GM19395 (cell line): ENCODE data around the gene TMPRSS15.

Experiments
- ATAC-seq: cut with Tn5 transposase; IDR thresholded peaks from one replicate; pipeline ENCODE4 v1.9.1; 2021; ENCODE audit warnings: mild to moderate bottlenecking, moderate library complexity; ENCODE audit not compliant: unreplicated experiment

TMPRSS15 gene

GRCh38 chr21:18350216-18350615, 53.4 kb downstream of the TMPRSS15 start:
- no peak for ATAC-seq

DNA sequence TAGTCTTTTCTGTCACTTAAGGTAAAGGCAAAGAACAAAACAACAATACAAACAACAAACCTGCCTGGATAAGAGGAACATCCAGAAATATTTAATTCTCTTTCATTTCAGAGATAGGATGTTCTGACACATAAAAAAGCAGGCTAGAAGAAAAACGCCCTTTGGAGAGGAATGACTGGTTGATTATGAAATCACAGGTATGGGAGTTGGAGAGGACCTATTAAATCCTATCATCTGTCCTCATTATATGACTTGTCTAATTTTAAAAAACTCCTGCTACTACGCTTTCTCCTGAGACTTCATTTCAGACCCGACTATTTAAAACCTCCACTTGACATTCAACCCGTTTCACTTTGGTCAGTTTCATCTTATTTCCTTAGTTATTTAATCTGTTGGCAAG, 54.1 kb downstream of the TMPRSS15 start:
- no peak for ATAC-seq

DNA sequence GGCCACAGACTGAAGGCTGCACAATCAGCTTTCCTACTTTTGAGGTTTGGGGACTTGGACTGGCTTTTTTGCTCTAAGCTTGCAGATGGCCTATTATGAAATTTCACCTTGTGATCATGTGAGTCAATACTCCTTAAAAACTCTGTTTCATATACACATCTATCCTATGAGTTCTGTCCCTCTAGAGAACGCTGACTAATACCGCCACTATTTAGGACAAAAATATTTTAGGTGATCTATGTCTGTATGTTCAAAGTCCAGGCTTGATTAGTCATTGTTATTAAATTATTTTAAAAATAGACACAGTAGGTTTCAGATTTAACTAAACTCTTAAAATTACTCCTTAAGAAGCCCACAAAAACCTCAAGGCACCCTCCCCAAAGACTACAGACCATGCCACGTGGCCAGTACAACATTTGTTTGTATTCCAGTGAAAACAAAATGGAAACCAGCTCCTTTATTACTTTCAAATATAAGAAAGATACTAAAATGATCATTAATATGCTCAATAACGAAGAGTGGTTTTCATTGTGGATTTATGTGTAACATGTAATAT, 63.1 kb downstream of the TMPRSS15 start:
- no peak for ATAC-seq

DNA sequence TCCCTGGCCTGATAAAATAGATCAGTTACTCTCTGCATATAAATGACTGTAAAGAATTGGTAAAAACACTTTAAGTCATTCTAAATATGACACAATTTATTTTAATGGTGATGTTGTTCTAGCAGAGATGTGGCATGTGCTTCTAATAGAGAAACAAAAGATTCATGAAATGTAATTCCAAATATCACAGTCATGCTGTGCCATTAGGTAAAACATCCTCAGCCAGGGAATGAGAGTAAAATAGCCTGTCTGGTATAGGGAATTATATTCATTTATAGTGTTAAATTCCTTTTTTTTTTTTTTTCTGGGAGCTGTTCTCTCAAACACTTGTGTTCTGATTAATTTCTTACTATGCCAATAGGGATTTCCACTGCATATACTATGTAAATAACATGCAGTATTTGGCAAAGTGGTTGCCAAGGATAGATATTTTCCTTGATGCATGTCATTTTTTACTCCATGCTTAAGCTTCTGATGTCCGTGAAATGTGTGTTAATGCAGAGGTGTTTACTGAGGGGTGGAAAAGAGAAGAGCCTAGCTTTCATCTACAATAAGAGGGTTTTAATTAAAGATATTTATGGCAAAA, 67.8 kb downstream of the TMPRSS15 start:
- no peak for ATAC-seq

GRCh38 chr21:18334066-18334465, 69.5 kb downstream of the TMPRSS15 start:
- ATAC-seq = no peak

DNA sequence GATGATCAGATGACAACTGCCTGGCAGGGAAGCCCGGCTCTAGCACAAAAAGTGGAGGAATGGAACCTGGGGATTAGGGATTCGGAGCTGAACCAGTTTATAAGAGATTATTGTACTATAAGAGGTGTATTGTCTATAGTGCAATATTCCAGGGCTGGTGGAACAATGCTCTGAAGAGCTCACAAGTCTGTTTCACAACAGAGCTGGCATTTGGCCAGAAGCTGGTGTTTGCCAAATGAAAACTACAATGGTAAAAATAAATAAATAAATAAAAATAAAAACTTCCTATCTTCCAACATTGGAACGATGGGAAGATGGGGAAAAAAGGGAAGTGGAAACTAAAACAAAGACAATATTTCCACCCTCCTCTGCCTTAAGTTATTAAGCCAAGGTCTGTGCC, 85.4 kb downstream of the TMPRSS15 start:
- no peak for ATAC-seq

- ATAC-seq = no peak
These were observed 105.4 kb downstream of the TMPRSS15 start for GRCh38 chr21:18298228-18298627.

DNA sequence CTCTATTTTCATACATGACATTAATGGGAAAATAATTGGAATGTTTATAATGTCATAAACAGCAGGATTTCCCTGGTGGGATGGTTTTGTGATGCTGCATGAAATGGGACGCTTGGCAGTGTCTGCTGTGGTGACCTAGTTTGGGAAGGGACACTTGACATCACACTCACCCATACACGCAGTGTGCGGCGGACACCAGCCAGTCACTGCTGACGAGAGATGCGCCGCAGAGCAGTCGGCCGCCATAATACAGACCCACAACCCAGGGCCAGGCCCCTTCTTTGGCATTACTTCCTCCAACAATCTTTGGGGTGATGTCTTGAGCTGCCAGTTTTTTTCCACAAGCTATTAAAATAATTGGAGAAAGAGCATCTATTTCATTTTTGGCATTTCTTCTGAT, 109.5 kb downstream of the TMPRSS15 start:
- no peak for ATAC-seq

DNA sequence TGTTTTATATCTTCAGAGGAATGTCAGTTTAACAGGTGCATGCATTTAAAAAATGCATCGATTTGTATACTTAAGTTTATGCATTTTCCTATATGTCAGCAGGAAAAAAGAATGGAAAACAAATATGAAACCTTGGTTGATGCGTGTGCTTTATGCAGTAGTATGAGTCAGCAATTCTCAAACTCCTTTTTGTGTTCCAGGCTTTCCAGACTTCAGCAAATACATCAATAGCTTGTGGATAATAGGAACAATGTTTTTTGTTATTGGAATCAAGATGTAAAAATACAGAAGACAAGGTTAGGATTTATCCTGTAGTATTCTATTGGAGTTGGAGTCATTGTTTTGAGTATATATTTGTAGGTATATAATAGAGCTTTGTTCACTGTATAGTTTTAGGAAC, 113.7 kb downstream of the TMPRSS15 start:
- ATAC-seq = no peak

GRCh38 chr21:18285379-18285778, 118.2 kb downstream of the TMPRSS15 start:
- no peak for ATAC-seq

GRCh38 chr21:18275781-18276180, 127.8 kb downstream of the TMPRSS15 start:
- ATAC-seq = no peak

DNA sequence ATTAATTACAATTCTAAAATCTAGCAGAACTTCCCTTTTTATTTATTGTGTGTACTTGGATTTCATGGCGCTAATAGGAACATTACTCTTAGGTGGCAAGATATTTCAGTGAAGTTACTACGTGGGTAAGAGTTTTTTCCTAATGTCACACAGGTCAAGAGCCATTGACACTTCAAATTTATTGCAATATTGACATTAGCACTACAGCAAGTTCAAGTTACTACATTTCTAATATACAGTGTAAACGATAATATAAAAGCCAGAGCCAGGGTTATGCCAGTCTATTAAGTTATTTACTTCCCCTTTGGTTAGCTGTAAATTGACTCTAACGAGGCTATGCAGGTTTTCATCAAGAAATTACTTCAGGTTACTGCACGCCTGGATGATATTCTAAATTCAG, 129.2 kb downstream of the TMPRSS15 start:
- ATAC-seq = no peak

DNA sequence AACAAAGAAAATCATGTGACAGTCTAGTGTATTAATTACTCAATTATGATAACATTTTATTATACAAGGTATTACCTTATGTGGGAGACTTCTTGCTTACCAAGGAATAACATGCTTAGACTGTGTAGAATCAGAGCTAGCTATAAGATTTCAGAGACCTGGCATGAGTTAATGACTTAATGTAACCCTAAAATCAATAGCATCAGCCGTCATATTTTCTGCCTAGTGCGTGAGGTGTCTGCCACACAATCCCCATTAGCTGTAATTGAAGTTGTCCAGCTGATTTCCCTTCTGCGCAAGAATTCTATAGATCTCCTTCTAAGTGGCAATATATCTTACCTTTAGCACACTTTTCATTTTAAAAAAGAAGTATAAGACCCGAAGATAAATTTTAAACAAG, 130.2 kb downstream of the TMPRSS15 start:
- no peak for ATAC-seq

GRCh38 chr21:18269856-18270255, 133.7 kb downstream of the TMPRSS15 start:
- ATAC-seq = no peak

DNA sequence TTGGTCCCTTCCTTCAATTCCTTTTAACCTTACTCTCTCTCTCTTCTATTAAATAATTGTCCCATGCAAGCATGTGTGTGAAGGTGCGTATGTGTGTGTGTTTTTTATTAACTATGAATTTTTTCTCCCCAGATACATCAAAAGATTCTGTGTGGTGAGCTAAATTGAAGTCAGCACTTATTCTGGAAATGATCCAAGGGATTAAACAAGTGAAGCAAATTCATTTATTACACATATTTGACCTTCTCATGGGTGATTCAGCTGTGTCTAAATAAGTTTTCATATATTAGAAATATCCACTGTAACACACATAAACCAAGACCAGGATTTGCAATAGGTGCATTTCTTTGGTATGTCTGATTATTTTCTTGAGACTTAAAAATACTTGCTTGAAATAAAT, 134.7 kb downstream of the TMPRSS15 start:
- ATAC-seq = no peak

DNA sequence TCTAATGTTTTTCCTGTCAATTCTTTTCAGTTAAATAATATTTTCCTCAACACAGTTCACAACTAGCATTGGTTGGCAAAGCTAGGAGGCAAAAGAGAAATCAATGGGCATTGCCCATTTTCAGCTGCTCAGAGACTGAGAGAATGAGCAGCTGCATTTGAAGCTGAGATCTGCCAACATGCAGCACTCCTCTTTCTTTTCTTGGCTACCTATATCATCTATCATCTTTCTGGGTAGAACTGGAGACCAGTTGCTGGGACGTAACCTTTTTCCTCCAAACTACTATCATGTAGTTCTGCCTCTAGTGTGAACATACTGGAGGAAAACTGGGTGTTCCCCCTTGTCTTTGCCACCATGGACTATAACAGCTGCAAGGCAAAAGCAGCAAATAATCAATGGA, 136.1 kb downstream of the TMPRSS15 start:
- ATAC-seq = no peak

GRCh38 chr21:18265944-18266343, 137.6 kb downstream of the TMPRSS15 start:
- ATAC-seq = no peak

GRCh38 chr21:18253799-18254198, 149.8 kb downstream of the TMPRSS15 start:
- ATAC-seq = no peak

GRCh38 chr21:18253221-18253620, 150.4 kb downstream of the TMPRSS15 start:
- ATAC-seq = no peak

- ATAC-seq = no peak
These were observed 150.9 kb downstream of the TMPRSS15 start for GRCh38 chr21:18252680-18253079.

DNA sequence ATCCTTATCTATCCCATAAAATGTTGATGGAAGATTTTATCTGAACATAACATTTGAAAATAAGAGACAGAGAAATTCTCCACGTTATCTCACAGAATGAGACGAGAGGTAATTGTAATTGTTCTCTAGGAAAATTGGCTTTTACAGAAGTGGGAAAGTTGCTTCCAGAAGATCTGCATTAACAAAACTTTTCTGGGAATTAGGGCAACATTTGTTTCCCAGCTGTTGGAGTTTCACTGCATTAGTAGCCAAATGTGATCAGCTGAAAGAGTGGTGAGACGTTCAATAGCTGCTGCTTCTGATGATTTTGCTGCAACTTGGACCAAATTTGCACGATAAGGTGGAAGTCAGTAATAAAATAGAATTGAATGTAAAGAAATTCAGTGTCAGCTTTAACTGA, 151.3 kb downstream of the TMPRSS15 start:
- ATAC-seq = no peak

DNA sequence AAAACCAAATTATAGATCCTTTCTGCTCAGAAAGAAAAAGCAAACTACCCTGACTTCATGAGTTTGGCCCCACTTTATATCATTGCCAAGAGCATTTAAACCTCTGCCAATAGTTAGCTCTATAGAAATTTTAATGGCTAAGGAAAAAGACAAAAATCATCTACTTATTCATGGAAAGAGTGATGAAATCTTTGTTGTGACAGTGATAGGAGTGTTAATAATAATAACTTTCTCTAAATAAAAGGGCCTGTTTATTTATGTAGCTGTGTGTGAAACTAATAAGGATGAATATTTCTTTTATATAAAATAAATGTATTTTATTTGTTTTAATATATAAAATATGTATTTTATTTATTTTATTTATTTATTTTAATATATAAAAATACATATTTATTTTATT, 152.5 kb downstream of the TMPRSS15 start:
- ATAC-seq = no peak

DNA sequence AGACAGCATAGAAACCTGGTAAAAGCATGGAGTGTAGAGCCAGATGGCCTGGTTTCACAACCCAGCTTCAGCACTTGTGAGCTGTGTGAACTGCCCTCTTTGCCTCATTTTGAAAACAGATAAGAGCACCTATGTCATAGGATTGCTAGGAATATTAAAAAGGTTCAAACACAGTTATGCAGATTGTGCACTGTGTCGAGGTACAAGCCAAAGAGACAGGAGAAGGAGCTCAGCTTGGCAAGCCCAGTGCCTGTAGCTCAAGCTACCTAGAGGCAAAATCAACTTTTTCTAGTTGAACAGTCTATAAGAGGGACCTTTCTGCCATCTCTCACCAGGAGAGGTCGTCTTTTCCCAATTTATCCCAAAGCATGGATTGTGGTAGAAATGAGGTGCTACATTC, 153.9 kb downstream of the TMPRSS15 start:
- ATAC-seq = no peak
